HG03432 (cell line): Measurements from ENCODE around the gene KCNH8.

Source experiments
- ATAC-seq: cut with Tn5 transposase; IDR thresholded peaks from one replicate; pipeline ENCODE4 v1.9.1; 2021; ENCODE audit warnings: mild to moderate bottlenecking, moderate library complexity; ENCODE audit not compliant: unreplicated experiment

KCNH8 gene

DNA sequence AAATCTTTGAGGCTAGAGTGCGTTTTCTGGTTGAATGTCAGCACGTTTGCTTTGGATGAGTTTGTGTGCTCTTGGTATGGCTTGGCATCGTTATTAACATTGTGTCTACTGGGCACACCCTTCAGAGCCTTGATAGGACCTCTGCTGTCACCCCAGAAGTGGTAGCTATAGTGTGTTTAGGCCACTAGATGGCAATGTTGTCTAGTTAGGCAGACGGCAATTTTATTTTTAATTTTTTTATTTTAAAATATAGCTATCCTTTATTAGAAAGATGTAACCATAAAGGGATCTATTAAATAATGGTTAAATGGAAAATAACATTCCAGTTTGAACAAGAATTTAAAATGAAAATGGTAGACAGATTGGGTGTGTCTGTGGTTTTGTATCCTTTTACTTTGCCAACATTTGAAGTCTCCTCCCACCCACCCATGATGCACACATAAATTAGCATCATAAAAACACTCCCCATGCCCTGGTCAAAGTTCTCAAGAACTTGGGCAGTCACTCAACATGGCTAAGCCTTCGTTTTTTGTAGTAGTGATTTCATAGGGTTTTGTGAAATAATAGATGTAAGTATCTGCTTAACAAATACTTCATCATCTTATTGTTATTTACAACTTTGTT, 200.7 kb downstream of the KCNH8 start:
- peak; percentile 75 for ATAC-seq

DNA sequence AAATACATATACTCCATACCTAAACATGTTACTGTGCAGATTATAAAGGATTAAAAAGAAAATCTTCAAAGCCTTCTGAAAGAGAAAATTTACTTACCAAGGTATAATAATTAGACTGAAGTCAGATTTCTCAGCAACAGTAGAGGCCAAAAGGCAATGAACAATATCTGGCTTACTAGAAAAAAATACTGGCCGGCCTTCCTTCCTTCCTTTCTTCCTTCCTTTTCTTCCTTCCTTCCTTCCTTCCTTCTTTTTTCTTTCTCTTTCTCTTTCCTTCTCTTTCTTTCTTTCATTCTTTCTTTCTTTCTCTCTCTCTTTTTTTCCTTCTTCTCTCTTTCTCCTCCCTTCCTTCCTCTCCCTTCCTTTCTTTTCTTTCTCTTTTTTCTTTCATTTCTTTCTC, 209.6 kb downstream of the KCNH8 start:
- ATAC-seq: no peak

DNA sequence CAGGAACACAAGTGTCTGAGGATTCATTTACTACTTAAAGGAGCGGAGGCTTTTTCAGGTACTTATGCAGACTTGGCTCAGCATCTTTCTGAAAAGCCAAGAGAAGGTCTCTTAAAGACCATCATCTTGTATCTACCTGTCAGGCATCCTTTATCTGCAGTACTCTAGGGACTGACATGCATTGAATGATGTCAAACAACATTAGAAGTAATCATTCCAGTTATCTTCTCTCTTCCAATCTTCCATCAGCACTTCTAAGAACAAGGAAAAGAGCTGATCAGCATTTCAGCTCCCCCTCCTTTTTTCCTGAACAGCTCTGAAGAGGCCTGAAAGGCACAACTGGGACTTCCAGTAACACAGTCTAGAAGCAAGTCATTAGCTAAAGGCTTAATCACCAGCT, 214.8 kb downstream of the KCNH8 start:
- ATAC-seq: peak; percentile 15

DNA sequence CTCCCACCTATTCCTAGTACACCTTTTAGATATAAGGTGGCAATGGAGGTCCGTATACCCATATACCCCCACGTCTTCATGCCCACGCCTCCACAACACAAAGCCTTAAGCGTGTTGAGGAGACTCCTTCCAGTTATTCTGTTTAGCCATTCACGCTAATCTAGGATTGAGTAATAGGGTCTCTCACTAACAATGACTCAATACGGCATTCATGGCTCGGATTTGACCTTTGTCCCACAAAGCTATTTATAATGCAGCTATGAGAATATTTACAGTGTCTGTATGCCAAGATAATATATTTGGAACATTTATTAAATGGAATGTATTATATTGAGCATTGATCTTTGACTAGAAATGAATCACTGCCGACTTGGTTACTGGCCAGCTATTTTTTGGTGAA, 215.8 kb downstream of the KCNH8 start:
- ATAC-seq: no peak

DNA sequence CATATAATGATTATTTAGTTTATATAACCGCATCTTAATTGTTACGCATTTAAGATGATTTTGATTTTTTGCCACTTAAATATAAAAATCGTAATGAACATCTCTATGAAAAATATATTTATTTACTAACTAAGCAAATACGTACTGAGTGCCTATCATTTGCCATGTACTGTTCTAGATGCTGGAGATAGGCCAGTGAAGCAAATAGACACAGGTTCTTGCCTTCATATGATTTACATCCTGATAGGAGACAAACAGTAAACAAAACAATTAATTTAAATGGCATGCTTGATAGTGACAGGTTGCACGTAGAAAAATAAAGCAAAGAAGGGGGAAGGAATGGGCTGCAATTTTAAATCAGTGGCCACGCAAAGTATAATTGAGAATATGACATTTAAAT, 217.2 kb downstream of the KCNH8 start:
- ATAC-seq: no peak

DNA sequence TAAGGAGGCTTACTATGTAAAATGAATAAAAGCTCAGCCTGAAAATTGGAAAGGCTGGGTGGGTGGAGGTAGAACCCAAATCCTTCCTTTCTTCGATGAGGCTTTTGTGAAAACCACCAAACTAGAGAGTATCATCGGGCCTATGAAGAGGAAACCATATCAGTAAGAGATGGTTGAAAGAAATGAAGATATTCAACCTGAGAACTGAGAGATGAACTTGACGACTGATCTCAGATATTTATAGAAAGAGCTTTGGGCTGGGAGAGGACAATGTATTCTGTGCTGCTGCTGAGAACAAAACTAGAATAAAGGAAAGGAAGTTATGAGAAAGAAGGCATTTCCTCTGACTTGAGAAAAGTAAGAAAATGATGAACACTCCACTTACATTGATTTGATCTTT, 236.6 kb downstream of the KCNH8 start:
- peak; percentile 60 for ATAC-seq

DNA sequence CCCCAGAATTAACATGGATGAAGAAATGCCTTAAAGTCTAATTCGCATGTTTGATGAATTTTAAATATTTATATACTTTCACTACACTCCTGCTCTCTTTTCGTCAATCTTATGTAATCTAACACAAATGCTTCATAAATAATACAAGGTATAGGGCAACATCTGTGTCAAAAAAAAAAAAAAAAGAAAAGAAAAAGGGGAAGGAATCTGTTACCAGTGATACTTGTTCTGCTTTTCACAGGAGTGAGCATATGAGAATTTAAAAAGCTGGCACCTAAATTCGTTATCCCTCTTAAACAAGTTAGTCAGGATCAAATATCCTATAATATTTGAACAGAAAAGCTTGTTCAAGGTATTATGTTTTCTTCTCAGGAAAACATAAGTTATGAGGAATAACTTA, 243.8 kb downstream of the KCNH8 start:
- no peak for ATAC-seq

DNA sequence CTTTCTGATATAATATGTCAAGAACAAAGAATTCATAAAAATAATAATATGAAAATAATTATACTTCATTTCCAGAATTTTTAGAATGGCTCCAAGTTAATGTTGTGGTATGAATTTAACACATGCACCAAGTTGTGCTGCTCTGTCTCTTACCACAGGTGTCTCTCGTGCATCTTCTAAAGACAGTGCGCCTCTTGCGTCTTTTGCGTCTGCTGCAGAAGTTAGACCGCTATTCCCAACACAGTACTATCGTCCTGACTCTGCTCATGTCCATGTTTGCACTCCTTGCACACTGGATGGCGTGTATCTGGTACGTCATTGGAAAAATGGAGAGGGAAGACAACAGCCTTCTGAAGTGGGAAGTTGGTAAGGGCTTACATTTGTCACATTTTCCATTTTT, 246.6 kb downstream of the KCNH8 start:
- no peak for ATAC-seq

DNA sequence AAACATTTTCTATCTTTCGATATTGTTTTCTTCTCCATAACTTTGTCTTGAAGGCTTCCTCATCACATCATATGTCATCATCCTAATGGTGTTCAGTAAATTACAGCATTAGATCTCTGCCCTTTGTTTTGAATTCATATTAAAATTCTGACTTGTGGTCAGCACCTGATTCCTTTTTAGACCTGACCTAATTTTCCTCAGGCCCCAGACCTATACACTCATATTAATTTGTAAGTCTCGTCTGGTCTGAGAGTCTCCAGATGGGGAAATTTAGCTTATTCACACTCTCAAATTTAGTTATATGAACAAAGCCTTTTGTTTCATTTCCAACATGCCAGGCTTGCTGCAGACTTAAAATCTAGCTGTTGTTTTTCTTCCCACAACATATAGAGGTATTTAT, 248.4 kb downstream of the KCNH8 start:
- no peak for ATAC-seq

DNA sequence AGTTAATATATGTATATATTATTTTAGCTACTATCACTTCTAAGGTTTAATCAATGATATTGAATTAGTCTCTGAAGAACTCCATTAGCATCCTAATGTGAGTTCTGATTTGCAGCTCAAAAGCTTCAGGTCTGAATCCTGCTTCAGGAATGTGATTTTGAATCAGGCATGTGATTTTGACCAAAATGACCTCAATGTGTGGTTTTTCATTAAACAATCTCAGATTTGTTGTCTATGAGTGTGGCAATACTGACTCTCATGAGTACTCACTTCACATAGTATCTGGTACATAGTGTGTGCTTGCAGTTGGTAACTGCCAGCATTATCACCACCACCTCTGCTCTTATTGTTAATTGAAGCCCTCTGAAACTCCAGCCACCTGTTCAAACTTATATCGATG, 251.0 kb downstream of the KCNH8 start:
- ATAC-seq: no peak

DNA sequence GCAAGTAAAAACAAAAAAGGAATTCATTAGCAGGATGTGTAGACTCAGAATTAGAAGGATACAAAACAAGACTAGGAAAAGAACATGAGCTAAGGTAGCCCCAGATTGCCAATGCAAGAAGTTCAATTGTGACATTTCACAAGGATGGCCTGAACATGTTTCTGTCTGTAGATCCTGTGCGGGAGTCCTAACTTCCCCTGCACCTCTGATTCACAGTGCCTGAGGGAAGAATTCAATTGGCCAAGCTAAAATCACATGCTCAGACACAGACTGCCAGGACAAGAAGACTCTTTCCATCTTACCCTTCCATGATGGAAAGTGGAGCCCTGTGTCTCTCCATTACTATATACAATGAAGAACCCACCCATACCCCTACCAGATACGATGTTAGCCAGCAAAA, 251.5 kb downstream of the KCNH8 start:
- ATAC-seq: no peak

DNA sequence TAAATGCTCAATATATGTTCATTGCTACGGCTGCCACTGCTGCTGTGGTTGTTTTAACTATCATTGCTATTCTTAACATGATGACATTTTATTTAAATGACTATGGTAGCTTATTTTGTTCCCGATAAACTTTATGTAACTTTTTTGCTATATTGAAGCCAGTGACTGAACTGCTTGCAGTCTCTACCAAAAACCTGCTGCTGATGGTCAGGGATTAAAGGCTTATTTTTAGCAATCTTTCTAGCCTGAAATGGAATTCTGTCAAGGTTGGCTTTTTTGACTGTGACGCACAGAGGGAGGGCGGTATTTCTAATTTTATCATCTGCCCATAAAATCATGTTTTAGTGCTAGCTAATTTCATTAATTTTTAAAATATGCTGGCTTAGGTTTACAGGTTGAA, 271.8 kb downstream of the KCNH8 start:
- no peak for ATAC-seq

DNA sequence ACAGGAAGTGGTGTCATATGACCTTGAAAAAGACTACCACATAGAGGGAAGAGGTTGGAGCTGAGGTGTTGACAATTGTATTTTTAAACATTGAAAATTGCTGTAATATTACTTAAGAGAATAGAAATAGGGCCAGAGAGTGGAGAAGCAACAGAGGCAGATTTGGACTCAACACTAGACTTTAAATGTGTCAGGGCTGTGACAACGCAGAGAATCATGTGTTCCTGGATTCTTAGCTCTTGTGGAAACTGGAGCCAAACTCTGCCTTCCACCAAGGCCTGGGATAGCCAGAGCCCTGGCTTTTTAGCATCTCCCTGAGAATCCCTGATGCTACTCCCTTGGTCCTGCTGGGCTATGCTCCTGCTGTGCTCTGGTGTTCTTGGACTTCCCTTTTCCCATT, 277.5 kb downstream of the KCNH8 start:
- no peak for ATAC-seq

DNA sequence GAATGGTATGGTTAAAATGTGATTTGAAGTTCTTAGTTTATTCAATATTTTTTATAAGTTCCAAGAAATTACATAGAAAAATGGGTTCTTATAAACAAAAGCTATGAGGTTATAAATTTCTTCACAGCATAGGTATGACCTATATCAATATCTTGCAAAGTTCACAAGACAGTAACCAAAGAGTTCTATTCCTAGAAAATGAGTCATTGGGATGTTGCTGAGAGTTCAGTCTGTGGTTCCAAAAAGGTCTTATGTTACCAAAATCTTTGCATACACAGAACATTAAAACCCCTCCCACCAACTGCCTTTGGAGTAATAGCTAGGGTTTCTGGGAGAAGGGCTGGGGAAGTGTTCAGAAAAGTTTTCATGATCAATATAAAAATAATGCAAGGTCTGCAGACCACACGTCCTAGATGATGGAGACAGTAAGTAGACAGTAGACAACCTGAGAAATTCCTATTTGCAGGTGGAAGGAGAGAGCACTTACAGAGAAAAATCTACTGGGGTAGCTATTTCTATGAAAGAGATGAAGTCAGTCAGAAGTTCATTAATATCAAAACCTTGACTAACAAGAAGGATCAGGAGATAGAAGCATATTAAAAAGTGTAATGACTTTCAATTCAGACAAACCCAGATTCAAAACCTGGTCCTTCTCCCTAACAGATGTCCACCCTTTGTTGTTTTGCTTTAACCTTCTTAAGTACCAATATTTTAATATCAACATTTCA, 279.3 kb downstream of the KCNH8 start:
- ATAC-seq: no peak

DNA sequence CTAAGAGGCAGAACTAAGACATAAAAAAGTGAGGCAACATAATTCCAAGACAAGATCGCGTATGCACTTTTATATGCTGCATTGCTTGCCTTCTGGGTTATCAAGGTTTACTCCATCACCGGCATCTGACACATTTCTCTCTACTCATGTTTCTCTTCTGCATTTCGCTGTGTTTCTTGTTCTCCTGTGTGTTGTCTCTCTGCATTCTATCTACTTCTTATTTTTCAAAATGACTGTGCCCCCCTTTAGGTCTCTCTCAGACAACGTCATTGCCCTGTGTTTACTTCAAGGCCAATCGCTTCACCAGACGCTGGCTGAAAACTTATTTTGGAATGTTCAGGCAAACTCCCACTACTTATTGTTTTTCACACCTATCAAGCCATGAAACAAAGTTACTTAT, 280.4 kb downstream of the KCNH8 start:
- ATAC-seq: no peak

DNA sequence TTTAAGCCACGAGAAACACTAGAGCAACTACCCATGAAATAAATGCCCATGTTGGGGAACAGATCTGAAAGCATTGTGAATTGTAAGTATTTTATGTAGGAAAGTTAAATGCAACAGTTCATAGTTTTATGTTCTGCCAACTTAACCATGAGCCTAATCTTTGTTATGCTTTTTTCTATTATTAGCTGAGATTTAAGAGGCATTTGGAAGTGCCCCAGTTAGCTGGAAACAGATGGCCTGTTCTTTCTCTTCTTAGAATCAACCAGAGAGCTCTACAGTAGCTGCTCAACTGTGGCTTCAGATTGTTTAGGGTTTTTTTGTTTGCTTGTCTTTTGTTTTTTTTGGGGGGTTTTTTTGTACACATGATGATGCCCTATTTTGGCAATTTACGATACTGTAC, 284.4 kb downstream of the KCNH8 start:
- no peak for ATAC-seq

DNA sequence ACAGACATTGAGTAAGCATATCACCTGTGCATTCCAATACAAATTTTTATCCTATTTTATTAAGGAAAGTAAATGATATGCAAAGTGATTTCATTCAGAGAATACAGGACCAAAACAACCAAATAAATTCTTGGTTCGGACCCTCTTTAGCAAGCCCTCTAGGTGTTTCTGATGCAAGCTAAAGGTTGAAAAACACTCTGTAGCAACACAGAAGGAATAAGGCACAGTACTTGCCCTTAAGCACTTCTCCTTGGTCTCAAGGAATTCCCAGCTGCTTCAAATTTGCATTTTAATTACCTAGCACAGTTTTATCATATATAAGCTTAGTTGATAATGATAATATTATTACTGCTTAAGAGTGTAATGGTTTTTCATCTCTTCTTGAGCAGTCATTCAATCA, 288.4 kb downstream of the KCNH8 start:
- ATAC-seq: no peak

DNA sequence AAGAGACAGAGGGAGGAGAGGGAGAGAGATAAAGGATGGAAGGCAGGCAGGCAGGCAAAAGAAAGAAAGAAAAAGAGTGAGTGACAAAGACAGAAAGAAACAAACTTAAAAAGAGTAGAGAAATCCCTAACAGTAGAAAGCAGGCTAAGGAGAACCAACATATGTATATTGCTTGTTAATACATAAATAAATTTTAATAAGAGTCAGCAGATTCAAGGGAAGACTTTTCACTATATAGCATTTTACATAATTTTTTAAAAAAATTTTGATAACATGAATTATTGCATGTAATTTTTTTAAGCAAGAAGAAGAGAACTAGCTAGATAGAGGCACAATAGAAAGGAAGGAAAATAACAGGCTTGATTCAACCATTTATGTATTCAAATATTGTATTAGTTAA, 291.6 kb downstream of the KCNH8 start:
- no peak for ATAC-seq

DNA sequence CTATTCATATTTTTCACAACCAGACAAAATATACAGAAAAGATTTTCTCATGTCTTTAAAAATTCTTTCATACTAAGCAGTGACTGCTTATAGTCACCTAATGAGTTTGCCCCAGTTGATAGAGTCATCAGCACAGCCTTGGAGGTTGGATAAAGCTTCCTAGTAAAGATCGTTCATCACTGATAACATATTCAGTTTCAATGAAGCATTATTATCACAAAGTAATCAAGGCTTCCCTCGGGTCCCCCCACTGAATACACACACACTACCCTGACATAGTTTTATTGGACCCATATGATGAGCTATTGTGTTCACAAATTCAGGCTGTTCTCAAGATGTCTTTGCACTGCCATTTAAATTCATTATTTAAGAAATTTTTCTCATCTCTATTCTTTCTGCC, 297.8 kb downstream of the KCNH8 start:
- no peak for ATAC-seq

DNA sequence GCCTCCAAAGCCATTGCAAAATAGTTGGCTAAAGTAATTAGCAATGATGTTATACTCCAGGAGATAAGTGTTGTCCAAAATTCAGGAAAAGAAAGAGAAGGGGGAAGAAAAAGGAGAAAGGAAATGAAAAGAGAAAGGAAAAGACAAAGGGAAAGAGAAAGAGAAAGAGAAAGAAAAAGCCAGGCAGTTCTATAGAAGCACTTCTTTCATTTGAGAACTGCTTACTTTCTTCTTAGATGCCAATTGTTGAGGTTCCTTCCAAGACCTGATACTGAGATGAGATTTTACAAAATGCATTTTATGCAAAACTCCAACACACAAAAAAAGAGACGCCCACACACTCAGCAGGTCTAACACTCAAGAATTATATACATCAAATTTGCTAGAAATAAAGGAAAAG, 298.4 kb downstream of the KCNH8 start:
- ATAC-seq: peak; percentile 61

DNA sequence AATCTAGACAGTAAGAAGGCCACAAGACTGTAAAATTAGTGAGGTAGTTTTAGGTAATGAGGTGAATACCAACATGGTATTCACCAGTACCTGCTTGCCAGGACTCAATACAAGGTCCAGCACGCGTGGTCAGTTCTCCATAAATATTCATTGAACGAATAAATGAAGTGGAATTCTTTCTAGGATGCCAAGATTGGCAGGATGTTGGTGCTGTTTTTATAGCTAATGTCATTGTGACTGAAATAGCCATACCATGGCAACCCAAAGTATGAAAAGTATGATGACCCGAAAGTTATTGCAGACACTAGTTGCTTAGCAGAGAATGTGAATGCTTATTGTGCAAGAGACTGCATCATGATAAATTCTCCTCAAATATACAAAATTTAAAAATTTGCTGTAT, 307.2 kb downstream of the KCNH8 start:
- ATAC-seq: no peak

DNA sequence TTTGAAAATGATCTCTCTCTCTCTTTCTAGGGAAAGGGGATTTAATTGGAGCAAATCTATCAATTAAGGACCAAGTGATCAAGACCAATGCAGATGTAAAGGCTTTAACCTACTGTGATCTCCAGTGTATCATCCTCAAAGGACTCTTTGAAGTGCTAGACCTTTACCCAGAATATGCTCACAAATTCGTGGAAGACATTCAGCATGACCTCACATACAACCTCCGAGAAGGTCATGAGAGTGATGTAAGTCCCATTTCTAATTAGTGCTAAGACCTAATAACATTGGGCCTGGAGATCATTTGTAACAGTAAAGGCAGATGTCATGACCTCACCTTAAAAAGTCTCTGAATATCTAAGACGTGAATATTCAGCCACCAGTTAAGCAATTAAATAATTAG, 308.4 kb downstream of the KCNH8 start:
- no peak for ATAC-seq

DNA sequence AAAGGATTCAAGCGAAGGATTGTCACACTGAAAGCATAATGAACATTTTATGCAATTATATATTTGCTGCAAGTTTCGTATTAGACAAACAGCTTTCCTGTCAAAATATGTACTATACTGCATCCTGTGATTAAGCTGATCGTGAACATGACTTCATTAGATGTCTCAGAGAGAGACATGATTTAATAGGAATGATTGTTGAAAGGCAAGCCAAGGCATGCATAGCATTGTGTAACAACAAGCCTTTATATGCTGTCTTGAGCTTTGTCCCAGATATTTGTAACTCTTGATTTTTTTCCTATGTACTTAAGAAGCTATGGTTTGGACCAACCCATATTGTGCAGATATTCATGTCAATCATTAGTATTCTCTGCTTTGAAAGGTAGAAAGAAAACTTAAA, 309.1 kb downstream of the KCNH8 start:
- ATAC-seq: no peak
